NOMO-1 (cell line): ENCODE results near the gene FAM53B.
"Not testable (repeated sequence)": the region's sequence is repeated elsewhere in the genome, so short reads cannot be mapped to it uniquely, and the experiment has no call there.

Experiments
- DNase-seq, 2 experiments: peaks; one replicate each; lab custom pipeline; 2025; ENCODE audit not compliant: unreplicated experiment in 2 of 2; lab: John Stamatoyannopoulos, UW

Gene FAM53B

GRCh38 chr10:124744102-124745050 is at the start of gene FAM53B:
TSS of gene FAM53B (minus strand) at chr10:124744378. CDS start at chr10:124706713, 37,665 bp downstream.
- DNase-seq = peak; percentile 69 to 79

- no peak for DNase-seq
Observed at GRCh38 chr10:124792998-124793352, 48.8 kb upstream of the FAM53B start.

- peak; percentile 75 to 85 for DNase-seq
Observed at GRCh38 chr10:124791547-124792348, 47.6 kb upstream of the FAM53B start, which contains the start of gene EEF1AKMT2. TSS of gene EEF1AKMT2 (minus strand) at chr10:124791887. CDS start at chr10:124791833, 54 bp downstream.

GRCh38 chr10:124782900-124783299 is 38.7 kb upstream of the FAM53B start:
- not testable (repeated sequence) for DNase-seq

- DNase-seq = no peak
Observed at GRCh38 chr10:124768791-124769190, 24.6 kb upstream of the FAM53B start.

- no peak for DNase-seq
Observed at GRCh38 chr10:124765256-124765655, 21.1 kb upstream of the FAM53B start.

GRCh38 chr10:124763267-124763666 is 19.1 kb upstream of the FAM53B start:
- no peak for DNase-seq

GRCh38 chr10:124762281-124762680 is 18.1 kb upstream of the FAM53B start:
- no peak for DNase-seq

- no peak for DNase-seq
Observed at GRCh38 chr10:124756156-124756903, 12.2 kb upstream of the FAM53B start.

GRCh38 chr10:124755581-124755980 is 11.4 kb upstream of the FAM53B start:
- DNase-seq = no peak

- DNase-seq = no peak
Observed at GRCh38 chr10:124754227-124754626, 10.0 kb upstream of the FAM53B start.

GRCh38 chr10:124748953-124749645 is 4.9 kb upstream of the FAM53B start:
- no peak for DNase-seq

GRCh38 chr10:124748166-124748565 is 4.0 kb upstream of the FAM53B start:
- no peak for DNase-seq

GRCh38 chr10:124747745-124748144 is 3.6 kb upstream of the FAM53B start:
- no peak for DNase-seq

GRCh38 chr10:124746992-124747391 is 2.8 kb upstream of the FAM53B start:
- no peak for DNase-seq

GRCh38 chr10:124746447-124746846 is 2.3 kb upstream of the FAM53B start:
- DNase-seq = not testable (repeated sequence)

- peak; percentile 29 to 65 for DNase-seq
Observed at GRCh38 chr10:124745673-124746072, 1.5 kb upstream of the FAM53B start.

- DNase-seq = no peak
Observed at GRCh38 chr10:124745252-124745651, 1.1 kb upstream of the FAM53B start.

- peak; percentile 3 to 33 for DNase-seq
Observed at GRCh38 chr10:124743191-124744101, 732 bp downstream of the FAM53B start.
